Measurements from ENCODE around the gene NACC1. TPM values are rescaled to one million over a fixed set of nuclear protein-coding genes. Genes with fewer than 3 reads are reported as not detected.

Gene NACC1
- total and polyA plus RNA-seq, 2 of the 13 experiments (the other 11 are each of a cell fraction or from before 2014, with no cell fraction given) = 31.8 to 42.3 TPM

- 0 out of 2 replicates have a peak, but pooled peaks have one; percentile 22 for TF ChIP-seq ZNF512B (CRISPR knock-in tag; IDR thresholded peaks at IDR 0.05; ENCODE audit: borderline replicate concordance)
- TF ChIP-seq ZFP36L2 (CRISPR knock-in tag; IDR thresholded peaks at IDR 0.05) = no peak
- no peak for TF ChIP-seq PHB2 (IDR thresholded peaks at IDR 0.05; ENCODE audit: partially characterized antibody)
- TF ChIP-seq ZNF746 (CRISPR knock-in tag; IDR thresholded peaks at IDR 0.05) = no peak; the same call in 1 of the 2 replicates
- no peak for TF ChIP-seq ETV6 (CRISPR knock-in tag; conservative IDR thresholded peaks at IDR 0.05)
- no peak for TF ChIP-seq ZNF225 (CRISPR knock-in tag; IDR thresholded peaks at IDR 0.05)
- TF ChIP-seq SMAD1 (CRISPR knock-in tag; IDR thresholded peaks at IDR 0.05; ENCODE audit: borderline replicate concordance, low read depth) = no peak
- TF ChIP-seq ZNF83 (CRISPR knock-in tag; IDR thresholded peaks at IDR 0.05; ENCODE audit: borderline replicate concordance) = no peak
- TF ChIP-seq POGZ (CRISPR knock-in tag; IDR thresholded peaks at IDR 0.05) = no peak; the same call in 1 of the 2 replicates
- TF ChIP-seq CEBPB (IDR thresholded peaks at IDR 0.05; ENCODE audit: borderline replicate concordance, low read depth, low read length) = peak; percentile 81; the same call in 1 of the 2 replicates
- no peak for TF ChIP-seq ZBTB7B (CRISPR knock-in tag; IDR thresholded peaks at IDR 0.05)
- no peak for TF ChIP-seq ZFP36L1 (CRISPR knock-in tag; IDR thresholded peaks at IDR 0.05)
- no peak for TF ChIP-seq ZNF879 (CRISPR knock-in tag; IDR thresholded peaks at IDR 0.05)
- no peak for TF ChIP-seq ZKSCAN5 (CRISPR knock-in tag; IDR thresholded peaks at IDR 0.05)
- TF ChIP-seq MIXL1 (CRISPR knock-in tag; IDR thresholded peaks at IDR 0.05) = no peak
- TF ChIP-seq SP1 (IDR thresholded peaks at IDR 0.05) = no peak
- TF ChIP-seq SP1 (CRISPR knock-in tag; IDR thresholded peaks at IDR 0.05) = no peak
- TF ChIP-seq NFAT5 (CRISPR knock-in tag; IDR thresholded peaks at IDR 0.05) = no peak
- TF ChIP-seq MLXIP (CRISPR knock-in tag; IDR thresholded peaks at IDR 0.05; ENCODE audit: borderline replicate concordance) = no peak
Observed at GRCh38 chr19:13154241-13154778, 36.2 kb downstream of the NACC1 start (continued).

All from HepG2 (cell line).